ENCODE measurements around the gene LGALSL. TPM values are rescaled to one million over a fixed set of nuclear protein-coding genes. Genes with fewer than 3 reads are reported as not detected.
"Not testable (repeated sequence)": the region's sequence is repeated elsewhere in the genome, so short reads cannot be mapped to it uniquely, and the experiment has no call there.

LGALSL gene
- total RNA-seq, 1 experiment from 2014 or later: 15.7 TPM

DNA sequence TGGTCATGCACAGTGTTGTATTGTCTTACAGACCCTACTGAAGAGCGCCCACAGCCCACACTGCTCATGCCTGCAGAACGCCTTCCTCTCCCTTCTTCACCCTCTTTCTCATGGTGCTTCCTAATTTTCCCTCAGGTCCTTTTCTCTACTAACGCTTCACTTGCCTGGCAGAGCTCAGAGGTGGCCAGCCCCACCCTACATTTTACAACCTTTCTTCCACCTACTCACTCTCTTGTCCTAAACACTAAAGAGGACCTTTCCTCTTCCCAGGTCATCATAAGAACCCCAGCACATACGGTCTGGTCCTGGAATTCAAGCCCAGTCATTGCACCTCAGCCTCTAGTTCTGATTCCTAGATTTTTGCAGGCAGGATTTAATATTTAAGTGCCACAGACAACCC lies 11.7 kb upstream of the LGALSL start:
- DNase-seq (ENCODE audit: extremely low read depth, low read depth): no peak

DNA sequence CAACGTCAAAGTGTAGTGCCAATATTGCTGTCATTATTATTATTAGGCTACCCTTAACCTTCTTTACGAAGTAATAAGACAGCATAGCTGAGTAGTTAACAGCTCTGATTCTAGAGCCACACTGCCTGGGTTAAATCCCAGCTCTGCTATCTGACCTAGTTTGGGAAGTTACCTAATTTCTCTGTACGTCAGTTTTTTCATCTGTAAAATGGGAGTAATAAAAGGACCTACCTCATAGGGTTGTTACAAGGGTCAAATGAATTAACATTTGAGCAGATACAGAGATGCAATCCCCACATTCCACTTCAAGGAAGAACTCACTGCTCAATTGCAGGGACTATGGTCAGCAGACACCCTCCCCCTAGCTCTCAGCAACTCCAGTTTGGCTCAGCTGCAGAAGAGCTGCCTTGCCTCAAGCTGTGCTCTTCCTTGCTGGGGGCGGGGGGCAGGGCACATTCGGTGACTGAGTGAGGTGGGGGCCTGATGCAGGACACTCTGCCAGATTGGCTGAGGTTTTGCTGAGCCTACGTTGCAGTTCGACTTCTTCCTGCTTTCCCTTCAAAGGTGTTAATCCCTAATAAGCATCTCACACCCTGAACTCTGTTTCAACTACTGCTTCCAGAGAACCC lies 11.0 kb upstream of the LGALSL start:
- DNase-seq (ENCODE audit: extremely low read depth, low read depth): no peak

DNA sequence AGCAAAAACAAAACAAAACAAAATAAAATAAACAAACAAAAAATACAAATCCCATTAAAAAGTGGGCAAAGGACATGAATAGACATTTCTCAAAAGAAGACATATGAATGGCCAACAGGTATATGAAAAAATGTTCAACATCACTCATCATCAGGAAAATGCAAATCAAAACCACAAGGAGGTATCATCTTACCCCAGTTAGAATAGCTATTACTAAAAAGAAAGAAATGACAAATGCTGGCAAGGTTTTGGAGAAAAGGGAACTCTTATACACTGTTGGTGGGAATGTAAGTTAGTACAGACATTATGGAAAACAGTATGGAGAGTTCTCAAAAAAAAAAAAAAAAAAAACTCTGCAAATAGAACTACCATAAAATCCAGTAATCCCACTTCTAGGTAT lies 8.0 kb upstream of the LGALSL start:
- DNase-seq (ENCODE audit: extremely low read depth, low read depth): not testable (repeated sequence)

DNA sequence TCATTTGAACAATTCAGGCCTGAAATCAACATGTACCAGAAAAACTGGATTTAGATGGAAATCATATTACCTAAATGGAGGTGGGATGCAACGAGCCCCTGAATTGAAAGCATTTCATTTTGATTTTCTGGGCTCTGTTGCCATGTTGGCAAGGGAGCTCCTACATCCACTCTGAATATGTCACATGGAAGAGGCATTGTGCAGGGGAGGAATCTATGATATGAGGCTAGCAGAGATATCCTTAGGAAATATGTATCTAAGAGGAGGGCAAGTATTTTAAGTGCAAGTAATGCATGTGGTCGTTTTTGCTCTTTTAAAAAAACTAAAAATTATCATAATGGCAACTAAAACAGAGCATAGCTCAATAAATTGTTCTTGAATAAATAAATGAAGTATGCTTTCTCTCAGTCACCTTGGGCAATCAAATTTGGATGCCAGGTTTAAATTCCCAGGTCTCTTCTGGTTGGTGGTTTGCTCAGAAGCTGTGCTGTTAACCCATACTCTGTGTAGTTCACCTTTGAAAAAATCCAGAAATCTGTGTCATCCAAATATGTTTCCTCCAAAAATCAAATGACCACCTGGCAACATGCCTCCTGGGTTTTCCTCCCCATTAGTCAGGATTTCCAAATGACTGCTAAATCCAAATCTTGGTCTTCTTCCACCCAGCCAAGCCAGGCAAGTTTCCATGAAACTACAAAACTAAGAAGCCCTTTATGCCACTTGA lies 6.5 kb upstream of the LGALSL start:
- no peak for DNase-seq (ENCODE audit: extremely low read depth, low read depth)

DNA sequence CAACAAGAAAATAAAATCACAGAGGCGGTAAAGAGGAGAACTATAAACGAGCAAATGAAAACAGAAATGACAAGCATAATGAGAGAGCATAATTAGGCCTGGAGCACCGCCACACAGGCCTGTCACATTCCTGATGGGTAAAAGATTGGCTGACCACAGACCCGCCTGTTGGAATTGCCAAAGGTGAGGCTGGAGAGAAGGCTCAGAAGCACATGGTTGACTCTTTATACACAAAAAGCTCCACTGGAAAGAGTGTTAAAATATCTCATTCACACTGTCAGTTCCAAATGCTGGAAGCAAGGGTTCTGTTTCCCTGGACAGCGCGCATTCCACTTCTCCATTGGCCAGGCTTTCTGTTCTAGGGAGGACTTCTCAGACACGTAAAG lies 5.9 kb upstream of the LGALSL start:
- DNase-seq (ENCODE audit: extremely low read depth, low read depth): no peak

DNA sequence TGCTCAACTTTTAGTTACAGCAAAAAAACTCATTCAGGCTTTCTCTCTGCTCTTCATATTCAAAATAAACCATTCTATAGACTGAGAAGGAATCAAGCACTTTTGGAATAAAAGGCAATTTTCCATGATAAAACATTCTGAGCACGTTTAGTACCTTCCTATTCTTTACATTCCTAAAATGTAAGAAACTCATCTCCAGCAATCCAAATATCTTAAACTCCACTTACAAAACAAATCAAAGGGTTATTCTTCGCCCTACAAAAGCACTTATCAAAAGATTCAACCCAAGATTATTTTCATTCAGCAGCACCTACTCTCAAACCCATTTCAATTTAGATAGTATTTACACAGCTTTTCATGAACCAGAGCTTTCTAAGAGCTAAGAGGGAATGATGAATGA lies 2.9 kb upstream of the LGALSL start:
- DNase-seq (ENCODE audit: extremely low read depth, low read depth): no peak

DNA sequence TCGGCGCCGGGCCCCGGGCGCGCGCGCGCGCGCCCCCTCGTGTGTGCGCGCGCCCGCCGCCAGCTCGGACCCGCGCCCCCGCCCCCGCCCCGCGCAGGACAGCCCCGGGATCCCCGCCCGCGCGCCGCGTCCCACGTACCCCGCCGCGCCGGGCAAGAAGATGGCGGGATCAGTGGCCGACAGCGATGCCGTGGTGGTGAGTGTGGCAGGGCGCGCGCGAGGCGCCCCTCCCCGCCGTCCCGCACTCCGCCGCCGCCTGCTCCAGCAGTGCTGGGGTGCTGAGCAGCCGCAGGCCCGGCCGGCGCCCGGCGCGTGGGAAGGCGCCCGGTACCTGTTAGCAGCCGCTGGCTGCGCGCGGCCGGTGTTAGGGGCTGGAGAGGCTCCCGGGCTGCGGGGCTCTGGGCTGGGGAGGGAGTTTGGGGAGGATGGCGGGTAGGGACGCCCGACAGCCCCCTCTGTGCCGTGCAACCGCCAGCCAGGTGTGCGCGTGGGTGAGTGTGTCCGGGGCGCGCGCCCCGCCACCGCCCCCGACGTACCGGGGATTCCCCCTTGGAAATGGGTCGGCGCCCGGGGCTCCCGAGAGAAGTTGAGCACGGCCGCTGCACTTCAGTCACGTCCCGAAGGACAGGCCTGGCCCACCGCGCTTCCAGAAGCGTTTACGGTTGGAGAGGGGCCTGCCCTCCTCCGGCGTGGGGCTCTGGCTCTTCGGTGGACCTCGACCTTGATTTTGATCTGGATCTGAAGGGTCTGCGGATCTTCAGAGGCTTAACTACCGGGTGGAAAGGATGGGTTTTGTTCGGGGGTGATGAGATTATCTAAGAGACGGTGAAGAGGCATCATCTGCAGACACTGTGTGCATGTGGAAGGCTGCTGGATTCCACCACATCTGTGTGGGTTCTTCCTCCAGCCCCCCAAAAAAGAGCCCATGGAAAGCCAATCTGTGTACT lies 697 bp downstream of the LGALSL start:
- DNase-seq (ENCODE audit: extremely low read depth, low read depth): peak; percentile 23

DNA sequence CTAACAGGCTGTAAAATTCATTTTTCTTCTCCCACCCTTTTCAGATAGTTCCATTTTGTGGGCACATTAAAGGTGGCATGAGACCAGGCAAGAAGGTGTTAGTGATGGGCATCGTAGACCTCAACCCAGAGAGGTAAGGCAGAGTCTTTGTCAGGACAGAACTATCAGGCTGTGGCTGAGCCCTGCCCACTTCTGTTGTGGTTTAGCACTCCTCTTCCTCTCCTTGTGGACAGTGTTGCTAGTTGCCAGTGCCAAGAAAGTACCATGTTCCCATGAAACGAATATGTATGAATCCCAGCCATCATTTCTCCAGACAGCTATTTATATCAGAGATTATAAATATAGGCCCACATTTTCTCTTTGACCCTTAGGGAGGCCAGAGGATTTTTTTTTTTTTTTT lies 1.6 kb downstream of the LGALSL start:
- DNase-seq (ENCODE audit: extremely low read depth, low read depth): no peak

DNA sequence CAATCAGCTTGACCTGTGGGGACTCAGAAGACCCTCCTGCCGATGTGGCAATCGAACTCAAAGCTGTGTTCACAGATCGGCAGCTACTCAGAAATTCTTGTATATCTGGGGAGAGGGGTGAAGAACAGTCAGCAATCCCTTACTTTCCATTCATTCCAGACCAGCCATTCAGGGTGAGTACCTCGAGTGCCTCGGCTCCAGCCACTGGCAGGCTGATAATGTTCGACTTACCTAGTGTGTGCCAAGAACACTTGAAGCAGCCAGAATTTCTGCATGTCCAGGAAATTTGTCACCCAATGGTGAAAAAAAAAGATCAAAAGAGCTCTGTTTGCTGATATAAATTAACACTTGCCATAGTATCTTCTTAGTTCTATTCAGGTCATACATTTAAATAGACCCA lies 2.3 kb downstream of the LGALSL start:
- DNase-seq (ENCODE audit: extremely low read depth, low read depth): no peak

DNA sequence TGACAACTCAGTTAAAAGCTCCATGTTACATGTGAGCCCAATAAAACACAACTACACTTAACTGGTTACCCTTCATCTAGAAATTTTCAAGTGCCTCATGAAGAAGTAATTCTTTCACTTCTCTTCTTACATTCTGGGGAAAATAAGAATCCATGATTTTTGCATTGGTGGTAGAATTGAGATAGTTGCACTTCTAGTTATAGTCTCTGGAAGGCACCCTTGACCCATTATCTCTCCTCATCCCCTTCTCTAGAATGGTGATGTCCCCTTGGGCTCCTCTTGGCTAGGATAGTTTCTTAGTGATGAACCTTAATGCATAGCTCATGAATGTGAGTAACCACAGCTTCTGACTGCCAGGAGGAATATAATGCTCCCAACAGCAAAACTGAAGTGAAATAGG lies 3.6 kb downstream of the LGALSL start:
- DNase-seq (ENCODE audit: extremely low read depth, low read depth): no peak

DNA sequence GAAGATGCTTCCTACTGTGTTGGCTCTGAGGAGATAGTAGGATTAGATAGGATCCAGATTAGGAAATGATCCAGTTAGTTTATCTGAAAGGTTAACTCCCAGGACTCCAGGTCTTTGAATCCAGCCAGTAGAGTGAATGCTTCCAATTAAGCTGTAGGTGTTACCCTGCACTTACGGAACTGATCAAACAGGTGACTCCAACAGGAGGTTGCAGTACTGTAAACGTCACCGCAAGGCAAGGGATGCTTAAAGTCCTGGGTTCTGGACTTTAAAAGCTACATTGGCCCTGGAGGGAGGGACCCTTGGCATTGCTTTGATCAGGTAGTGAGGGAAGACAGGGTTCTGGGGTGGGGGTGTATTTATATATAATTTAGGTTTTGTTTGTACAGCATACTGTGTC lies 5.6 kb downstream of the LGALSL start:
- no peak for DNase-seq (ENCODE audit: extremely low read depth, low read depth)

DNA sequence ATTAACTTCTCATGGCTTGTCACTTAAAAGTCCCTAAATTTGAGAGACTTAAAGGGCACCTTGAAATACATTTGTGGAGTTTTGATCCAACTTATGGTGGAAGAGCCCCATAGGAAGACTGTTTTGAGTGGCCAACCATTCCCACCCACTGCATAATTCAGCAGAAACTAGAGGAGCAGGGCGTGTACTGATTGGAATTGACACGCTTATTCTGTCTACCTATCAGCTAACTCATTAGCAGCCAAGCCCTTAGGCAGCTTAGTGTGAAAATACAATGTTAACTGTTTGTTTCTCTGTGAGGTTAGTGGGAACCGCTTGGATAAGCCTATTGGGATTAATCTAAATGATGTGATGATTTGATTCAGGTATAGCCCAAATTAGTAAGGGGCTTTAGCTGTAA lies 6.4 kb downstream of the LGALSL start:
- DNase-seq (ENCODE audit: extremely low read depth, low read depth): no peak

DNA sequence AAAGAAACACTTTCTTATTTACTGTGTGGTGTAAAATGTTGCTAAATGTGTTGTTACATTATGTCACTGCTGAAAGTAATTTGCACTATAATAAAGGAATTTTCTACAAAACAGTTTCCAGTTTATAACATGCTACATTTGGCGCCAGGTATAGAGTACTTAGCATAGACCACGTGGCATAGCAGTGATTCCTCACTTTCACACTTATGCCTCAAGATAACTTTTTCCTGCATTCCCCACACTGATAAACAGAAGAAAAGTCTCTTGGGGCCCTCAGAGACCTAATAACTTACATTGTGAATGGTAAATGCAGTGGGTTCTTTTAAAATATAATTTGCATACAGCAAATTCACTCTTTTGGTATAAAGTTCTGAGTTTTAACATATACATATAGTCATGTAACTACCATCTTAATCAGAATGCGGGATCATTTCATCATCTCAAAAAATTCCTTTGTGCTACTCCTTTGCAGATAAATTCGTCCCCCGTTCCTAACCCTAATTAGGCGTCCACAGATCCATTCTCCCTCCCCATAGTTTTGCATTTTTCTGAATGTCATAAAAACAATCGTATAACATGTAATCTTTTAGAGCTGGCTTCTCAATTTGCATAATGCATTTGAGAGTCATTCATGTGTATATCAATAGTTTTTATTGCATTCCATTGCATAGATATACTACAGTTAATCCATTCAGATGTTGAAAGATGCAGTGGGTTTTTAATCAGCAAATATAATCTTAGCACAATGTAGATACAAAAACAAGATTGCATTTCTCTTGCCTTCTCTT lies 7.5 kb downstream of the LGALSL start:
- no peak for DNase-seq (ENCODE audit: extremely low read depth, low read depth)

DNA sequence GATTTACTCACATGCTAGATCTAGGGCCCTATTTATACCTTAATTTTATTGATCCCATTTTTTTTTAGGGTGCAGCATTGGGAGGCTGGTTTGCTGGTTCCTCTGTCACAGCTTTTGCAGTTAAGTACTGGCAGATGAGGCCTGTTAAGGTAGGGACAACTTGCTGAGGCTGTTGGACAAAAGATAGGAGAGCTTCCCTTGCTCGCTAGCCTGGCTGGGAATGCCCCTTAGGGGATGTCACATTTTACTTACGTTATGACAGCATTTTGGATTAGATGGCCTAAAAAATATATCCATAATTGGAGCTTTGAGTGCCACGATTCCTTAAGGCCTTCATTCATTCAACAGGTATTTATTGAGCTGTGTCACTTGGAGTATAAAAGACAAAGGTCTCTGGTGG lies 8.2 kb downstream of the LGALSL start:
- DNase-seq (ENCODE audit: extremely low read depth, low read depth): no peak

DNA sequence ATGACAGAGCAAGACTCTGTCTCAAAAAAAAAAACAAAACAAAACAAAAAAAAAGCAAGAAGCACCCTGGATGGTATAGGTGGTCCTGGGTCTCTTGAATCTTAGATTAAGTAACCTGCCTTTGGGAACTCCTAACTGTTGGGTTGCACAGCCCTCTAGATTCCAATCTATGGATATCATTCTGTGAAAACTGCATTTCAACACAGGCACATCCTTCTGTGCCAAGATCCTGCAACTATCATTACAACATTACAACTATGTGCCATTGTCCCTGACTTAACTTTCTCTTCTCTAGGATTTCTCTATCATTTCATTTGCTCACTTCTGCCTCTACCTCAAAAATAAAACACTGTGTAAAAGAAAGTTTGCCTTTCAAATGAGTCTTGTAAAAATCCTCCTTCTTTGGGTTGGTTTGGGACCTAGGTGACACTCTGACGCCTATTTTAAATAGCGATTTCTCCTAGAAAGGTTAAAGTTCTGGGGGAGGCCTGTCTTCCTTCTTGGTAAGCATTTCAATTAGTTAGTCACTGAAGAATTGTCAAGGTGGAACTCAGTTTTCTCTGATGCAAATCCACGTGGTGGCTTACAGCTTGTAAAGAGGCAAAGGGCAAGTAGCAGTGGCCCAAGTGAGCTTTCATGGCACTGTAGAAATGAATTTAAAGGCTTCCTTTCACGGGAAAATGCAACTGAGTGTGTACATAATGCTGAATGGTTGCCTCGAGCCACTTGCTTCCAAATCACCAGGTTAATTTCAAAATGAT lies 9.2 kb downstream of the LGALSL start:
- no peak for DNase-seq (ENCODE audit: extremely low read depth, low read depth)

DNA sequence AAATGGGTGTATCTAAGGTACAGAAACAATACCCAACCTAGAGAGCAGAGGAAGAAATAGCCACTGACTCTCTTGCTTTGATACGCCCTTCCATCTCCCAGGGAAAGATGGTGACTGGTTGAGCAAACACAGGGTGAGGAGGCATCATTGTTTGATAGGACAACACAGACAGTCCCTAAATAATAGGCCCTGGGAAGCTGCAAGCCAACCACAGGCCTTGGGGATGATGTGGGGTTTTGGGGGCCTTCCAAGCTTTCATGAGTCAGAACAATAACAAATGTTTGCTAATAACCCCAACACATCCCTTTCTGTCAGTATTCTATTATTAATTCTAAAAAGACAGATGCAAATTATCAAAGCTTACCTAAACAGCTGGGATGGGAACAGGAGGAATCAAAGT lies 9.8 kb downstream of the LGALSL start:
- DNase-seq (ENCODE audit: extremely low read depth, low read depth): no peak

DNA sequence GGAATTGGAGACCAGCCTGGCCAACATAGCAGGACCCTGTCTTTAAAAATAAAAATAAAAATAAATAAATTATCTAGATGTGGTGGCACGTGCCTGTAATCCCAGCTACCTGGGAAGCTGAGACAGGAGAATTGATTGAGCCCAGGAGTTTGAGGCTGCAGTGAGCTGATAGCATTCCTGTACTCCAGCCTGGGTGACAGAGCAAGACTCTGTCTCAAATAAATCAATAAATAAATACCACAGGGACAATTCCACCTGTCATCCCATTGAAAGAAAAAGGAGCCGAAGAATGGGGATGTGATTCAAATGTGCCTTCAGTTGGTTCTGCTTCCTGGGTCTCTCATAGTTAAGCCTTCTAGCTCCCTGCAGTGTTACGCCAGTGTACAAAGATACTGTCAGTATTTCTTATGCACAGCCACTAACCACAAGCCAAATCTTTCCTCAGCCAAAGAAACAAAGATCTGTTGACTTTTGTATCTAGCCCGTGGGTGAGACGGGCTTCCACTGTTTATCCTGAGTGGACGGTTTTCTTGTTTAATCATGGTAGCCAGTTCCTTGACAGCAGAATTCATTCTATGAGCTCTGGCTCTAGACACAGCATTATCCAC lies 12.6 kb downstream of the LGALSL start:
- no peak for DNase-seq (ENCODE audit: extremely low read depth, low read depth)

DNA sequence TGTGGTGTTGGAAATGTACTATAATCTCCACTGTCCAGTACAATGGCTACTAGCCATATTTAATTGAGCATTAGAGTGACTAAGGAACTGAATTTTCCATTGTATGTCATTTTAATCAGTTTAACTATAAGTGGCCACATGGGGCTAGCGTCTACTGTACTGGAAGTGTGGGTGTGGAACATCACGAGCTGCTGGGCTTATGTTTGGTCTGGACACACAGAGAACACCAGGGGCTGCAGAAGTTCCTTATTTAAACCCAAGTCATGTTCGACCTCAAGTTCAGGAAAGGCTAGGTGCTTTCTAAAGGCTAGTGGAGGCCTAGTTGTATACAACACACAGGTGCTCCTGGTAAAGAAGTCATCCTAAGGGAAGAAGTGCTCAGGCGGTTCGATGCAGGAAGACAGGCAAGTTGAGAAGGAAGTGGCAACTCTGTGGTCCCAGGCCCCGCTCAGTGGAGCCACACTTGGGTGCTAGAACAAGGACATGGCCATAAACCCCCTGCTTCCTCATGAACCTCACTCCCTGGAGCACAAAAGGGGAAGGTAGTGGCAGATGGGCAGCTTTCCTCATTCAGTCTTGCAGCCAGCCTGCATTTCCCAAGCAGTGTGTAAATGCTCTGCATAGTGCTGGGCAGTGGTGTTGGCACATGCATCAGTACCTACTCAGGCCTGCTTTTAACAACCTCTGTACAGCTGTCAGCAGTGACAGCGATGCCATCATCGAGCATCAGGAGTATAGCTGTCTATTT lies 13.3 kb downstream of the LGALSL start:
- no peak for DNase-seq (ENCODE audit: extremely low read depth, low read depth)

DNA sequence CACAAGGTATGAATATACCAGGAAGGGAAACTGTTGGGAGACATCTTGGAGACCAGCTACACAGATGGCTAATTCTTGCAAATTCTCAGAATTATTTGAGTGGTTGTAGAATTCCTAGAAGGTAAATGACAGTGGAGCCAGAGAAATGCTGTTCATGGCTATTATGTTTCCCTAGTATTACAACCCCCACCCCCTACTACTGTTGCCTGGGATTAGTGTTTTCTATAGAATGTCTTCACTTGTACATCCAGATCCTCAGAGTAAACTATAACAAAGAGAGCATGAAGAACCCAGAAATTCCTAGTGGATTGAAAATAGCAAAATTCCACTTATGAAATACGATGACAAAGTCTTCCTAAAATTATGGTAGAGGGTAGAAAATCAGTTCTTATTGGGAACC lies 15.3 kb downstream of the LGALSL start:
- no peak for DNase-seq (ENCODE audit: extremely low read depth, low read depth)

Measured in NCI-H460 (cell line).